ENCODE data around the gene ABCC10.
"Not testable (repeated sequence)": the region's sequence is repeated elsewhere in the genome, so short reads cannot be mapped to it uniquely, and the experiment has no call there.

Gene ABCC10

DNA sequence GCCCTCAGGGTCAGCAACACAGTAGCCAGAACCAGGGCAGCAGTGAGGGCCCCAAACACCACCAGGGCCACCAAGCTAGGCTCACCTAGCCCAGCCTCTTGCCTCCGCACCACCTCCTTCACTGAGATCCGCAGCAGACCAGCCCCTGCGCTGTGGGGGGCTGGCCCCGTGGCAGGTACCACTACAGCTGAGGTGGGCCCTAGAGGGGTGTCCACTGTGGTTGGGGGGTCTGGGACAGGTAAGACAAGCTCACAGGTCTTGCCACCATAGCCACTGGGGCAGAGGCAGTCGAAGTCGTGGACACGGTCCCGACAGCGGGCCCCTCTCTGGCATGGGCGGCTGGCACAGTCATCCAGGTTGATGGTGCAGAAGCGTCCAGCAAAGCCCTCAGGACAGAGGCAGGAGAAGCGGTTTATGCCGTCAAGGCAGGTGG is 23.4 kb downstream of the ABCC10 start:
- no peak for DNase-seq

DNA sequence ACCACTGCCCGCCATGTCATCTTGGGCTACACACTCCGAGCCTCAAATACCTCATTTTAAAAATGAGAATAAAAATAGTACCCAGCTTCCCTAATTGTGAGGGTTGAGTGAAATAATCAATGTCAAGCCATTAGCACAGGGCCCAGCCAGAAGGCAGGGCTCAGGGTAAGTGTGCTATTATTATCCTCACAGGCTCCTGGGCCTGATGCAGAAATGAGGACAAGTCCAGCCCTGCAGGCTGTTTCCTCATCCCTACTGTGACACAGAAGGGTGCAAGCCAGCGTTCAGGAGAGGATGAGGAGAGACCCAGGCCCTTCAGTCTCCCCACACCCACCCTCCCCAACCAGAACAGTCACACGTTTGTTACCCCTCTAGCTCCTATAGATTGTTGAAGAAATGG is 24.0 kb downstream of the ABCC10 start:
- no peak for DNase-seq

DNA sequence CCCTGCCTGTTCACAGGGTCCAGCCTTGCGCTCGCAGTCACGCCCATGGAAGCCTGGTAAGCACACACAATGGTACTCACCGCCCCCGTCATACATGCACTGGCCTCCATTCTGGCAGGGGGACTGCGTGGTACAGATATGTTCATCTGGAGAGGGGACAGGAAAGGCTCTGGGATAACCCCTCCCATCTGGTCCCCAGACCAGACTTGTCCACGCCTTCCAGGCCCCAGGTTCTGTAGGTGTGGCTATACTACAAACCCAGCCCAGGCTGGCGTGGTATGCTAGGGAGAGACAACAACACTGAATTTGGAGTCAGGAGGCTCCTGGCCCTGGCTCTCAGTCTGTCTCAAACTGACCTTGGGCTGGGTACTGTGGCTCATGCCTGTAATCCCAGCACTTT is 24.6 kb downstream of the ABCC10 start:
- no peak for DNase-seq

GRCh38 chr6:43452896-43453295 is 25.6 kb downstream of the ABCC10 start:
- no peak for DNase-seq

DNA sequence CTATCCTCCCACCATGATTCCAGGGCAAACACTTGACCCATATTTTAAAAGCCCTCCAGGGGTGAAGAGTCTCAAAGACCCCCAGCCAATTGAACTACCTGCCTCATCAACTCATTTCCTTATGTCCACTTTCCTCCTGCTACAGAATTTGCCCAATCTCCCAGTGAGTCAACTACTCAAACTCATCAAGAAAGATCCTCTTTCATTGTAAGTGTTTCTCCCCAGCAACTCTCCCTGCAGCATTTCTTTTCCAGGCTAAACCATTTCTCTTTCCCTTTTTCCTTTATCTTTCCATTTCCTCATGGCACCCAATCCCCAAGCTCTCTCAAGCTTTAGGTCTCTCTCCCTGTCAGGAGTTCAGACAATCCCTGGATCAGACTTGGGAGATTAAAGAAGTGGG is 26.5 kb downstream of the ABCC10 start:
- no peak for DNase-seq

GRCh38 chr6:43454290-43454695 is 27.0 kb downstream of the ABCC10 start:
- DNase-seq = no peak

GRCh38 chr6:43454696-43455530 is 27.6 kb downstream of the ABCC10 start:
- DNase-seq = no peak

DNA sequence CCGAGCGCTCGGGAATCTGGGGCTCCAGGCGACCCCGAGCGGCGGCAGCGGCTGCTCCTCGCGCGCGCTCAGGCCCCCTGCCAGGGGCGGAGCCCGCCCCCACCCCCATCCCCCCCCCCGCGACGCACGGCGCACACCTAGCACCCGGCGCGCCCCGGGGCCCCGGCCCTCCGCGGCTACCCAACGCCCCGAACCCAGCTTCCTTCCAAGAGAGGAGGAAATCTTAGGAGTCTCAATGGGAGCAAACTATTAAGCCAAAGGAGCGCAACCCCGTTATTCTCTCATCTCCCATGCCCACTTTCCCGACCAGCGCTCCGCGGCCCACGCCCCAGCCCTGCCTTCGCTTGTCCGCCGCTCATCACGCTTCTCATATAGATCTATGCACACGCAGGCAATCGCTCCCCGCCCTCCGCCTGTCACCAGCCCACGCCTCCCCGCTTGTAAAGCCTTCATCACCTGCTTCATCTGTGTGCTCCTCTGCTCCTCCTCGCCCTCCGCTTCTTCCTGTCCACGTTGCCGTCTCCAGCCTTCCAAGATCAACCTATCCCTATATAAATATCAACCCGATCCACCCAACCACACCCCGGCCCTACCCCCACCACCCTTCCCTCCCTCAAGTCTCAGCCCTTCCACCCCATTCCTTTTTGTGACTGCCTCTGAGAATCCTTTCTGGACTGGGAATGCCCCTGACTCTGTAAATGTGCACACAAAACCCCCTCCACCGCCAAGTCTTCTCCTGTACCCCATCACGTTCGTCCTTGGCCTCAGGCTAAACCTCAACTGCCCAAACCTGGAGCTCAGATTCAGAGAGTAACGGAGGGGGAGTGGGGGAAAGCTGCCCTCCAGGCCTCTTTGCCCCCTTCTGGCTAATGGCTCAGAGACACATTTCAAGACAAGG is 28.4 kb downstream of the ABCC10 start, which contains the start of gene DLK2:
DLK2 (minus strand) TSS at position 18 of the 898 bp plus-strand sequence. CDS start 723 bp downstream, outside the sequence.
- DNase-seq = no peak

DNA sequence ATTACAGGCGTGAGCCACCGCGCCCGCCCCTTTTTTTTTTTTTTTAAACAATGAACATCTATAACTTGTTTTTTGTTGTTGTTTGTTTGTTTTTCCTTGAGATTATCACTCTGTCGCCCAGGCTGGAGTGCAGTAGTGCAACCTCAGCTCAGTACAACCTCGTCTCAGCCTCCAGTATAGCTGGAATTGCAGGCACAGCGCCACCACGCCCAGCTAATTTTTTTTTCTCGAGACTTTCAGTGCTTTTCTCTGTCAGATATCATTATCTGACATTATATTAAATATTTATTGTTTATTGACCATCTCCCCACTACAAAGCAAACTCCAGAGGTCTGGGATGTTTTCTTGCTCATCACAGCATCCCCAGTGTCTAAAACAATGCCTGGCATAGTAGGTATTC is 30.3 kb downstream of the ABCC10 start:
- DNase-seq = no peak

DNA sequence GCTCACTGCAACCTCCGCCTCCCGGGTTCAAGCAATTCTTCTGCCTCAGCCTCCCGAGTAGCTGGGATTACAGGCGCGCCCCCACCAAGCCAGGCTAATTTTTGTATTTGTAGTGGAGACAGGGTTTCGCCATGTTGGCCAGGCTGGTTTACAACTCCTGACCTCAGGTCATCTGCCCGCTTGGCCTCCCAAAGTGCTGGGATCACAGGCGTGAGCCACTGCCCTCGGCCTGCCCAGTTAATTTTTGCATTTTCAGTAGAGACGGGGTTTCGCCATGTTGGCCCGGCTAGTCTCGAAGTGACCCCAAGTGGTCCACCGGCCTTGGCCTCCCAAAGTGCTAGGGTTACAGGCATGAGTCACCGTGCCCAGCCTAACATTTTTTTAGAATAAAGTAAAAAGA is 30.8 kb downstream of the ABCC10 start:
- DNase-seq = not testable (repeated sequence)

DNA sequence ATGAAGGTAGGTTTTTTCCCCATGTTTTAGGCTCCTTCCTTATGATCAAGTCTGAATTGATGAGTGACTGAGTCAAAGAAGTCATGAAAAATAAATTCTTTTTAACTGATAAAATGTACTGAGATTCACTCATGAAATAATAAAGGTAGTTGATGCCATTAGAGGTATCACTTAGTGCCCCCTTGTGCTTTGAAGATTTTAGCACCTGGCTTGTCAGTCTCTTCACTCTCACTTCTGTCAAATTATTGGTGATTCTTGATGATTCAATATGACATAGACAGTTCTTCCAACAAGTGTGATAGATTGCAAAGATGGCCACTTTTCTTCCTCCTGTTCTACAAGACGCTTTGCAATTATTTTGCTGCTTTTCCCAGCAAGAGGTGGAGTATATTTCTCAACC is 32.2 kb downstream of the ABCC10 start:
- DNase-seq = no peak

DNA sequence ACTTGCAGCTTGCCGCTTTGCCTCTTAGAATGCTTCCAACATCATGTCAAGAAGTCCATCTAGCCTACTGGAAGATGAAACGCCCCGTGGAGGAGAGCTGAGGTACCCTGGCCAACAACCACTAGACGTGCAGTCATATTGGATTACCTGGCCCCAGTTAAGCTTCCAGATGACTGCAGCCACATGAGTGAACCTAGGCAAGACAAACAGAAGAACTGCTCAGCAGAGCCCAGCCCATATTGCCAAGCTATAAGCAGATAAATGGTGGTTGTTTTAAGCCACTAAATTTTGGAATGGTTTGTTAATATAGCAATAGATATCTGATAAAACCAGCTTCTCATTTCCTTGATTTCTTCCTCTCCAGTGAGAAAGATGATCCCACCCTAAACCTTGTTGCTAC is 32.7 kb downstream of the ABCC10 start:
- DNase-seq = no peak

DNA sequence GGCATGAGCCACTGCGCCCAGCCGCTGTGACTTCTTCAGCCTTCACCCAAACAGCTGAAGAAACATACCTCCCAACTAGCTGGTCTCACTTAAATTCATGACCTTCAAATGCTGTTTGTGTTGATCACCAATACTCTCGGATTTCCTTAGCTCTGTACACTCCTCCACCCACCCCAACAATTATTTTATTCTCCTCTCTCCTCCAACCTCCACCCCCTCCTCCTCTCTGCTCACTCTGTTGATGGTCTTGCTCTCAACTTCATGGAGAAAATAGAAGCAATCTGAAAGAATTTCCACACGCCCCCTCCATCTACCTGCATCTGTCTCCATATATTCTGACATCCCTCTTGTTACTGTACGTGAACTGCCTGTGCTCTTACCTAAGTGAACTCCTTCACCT is 34.6 kb downstream of the ABCC10 start:
- no peak for DNase-seq

- DNase-seq = no peak
These were observed 37.0 kb downstream of the ABCC10 start for GRCh38 chr6:43464337-43464736.

- DNase-seq = no peak
These were observed 38.6 kb downstream of the ABCC10 start for GRCh38 chr6:43465948-43466347.

DNA sequence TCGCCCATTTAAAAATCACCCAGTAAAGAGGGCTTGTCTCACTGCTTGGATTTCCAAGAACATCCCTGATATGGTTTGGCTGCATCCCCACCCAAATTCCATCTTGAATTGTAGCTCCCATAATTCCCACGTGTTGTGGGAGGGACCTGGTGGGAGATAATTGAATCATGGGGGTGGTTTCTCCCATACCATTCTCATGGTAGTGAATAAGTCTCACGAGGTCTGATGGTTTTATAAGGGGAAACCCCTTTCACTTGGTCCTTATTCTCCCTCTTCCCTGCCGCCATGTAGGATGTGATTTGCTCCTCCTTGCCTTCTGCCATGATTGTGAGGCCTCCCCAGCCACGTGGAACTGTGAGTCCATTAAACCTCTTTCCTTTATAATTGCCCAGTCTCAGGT is 39.9 kb downstream of the ABCC10 start:
- not testable (repeated sequence) for DNase-seq

- DNase-seq = no peak
These were observed 40.4 kb downstream of the ABCC10 start for GRCh38 chr6:43467752-43468151.

DNA sequence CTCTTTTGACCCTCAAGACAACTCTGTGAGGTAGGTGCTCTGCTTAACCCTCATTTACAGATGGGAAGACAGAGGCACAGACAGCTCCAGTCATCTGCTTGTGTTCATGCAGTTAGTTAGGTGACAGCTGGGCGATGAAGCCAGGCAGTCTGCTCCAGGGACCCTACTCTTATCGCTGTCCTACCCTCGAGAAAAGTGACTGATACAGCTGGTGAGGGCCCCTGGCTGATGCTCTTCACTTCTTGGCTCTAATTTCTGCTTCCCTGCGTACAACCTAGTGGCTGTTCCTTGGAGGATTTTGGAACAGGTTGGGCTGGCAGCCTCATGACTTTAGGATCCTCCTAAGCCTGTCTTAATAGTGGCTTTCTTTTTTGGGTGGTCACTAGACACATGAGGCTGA is 40.9 kb downstream of the ABCC10 start:
- no peak for DNase-seq

DNA sequence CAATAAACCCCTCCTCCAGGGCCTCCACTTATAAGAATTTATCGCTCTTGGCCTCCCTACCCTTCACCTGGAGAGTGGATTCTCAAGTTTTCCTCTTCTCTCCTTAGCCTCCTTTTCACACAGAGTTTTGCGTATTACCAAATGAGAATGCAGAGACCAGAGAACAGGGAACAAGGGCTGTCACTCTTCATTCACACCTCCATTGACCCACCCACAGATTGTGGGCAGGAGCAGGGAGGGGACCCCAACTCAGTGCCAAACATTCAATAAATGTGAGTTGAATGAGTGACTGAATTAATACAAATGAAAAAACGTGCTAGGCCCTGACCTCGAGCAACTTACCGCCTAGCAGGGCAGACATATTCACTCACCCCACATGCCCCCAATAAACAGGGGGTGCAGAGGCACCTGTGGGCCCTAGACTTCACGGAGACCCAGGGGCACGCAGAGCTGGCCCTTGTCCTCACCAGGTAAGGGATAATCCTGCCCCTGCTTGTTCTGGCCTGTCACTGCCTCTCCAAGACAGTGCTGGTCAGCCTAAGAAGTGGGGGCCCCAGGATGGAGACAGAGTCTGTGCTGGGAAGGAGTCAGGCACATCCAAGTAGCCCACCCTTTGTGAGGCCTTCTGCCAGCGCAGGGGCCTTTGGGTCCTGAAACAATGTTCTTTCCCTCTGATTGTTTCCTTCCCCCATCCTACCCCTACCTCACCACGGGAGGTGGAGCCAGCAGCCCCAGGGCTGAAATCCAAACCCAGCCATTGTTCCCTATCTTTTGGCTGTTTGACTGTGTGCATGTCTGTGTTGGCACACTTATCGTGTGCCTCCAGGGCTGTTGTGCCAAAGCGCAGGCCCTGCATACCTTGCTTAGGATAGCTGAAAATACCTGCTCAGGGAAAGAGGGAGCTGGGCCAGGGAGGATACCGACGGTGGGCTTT is 41.7 kb downstream of the ABCC10 start:
- no peak for DNase-seq

DNA sequence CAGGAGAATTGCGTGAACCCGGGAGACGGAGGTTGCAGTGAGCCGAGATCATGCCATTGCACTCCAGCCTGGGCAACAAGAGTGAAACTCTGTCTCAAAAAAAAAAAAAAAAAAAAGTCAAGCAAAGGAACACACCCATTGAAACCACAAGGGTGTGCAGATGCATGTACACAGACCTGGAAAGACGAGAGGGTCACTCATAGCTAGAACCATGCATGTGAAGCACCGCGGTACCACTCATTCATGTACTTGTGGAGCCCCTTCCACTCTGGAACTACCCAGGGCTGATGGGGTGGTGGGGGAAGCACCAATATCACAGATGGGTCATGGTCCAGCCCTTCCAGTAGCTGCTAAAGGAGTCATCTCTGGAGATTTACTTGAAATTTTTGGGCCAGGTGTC is 42.6 kb downstream of the ABCC10 start:
- DNase-seq = no peak

DNA sequence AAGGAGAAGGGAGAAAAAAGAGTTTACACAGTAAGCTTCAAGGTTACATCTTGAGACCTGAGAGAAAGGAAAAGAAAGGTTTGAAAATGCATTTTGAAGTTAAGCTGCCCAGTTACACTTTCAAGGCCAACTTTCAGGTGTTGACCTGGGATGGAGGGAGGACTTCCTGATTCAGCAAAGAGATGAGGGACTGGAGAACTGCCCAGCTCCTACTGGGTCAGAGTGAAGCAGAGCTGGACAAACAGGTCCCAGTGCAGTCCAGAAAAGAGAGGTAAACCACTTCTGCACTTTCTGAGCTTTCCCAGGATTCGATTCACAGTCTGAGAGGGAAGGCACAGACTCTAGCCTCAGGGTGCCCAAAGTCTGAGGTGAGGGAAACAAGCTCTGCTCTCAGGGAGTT is 44.1 kb downstream of the ABCC10 start:
- no peak for DNase-seq

DNA sequence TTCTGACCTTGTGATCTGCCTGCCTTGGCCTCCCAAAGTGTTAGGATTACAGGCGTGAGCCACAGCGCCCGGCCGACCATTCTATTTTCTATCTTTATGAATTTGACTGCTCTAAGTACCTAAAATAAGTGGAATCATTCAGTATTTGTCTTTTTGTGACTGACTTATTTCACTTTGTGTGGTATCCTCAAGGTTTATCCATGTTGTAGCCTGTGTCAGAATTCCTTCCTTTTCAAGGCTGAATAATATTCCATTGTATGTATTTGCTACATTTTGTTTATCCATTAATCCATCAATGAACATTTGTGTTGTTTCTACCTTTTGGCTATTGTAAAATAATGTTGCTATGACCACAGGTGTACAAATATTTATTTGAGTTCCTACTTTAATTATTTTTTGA is 45.2 kb downstream of the ABCC10 start:
- DNase-seq = no peak

- no peak for DNase-seq
These were observed 48.2 kb downstream of the ABCC10 start for GRCh38 chr6:43475516-43475915.
